Astrocyte of the cerebellum (primary cell): ENCODE data around the gene OR52I2.

ENCODE experiments used
- DNase-seq: peaks from one replicate; pipeline ENCODE4 v3.0.0-alpha.2; 2011; ENCODE audit warnings: low read depth
- H3K4me3 ChIP-seq: 2 replicates; pipeline ENCODE4 v1.5.1; 2011; ENCODE audit warnings: mild to moderate bottlenecking, low read depth, low read length, moderate library complexity
- in situ Hi-C: cut with HindIII; loops from 2 replicates; pipeline ENCODE4 v1.10.0; 2017; ENCODE audit warnings: low sequenced_read_pairs
- TF ChIP-seq, protein P1 (sequence below): IDR thresholded peaks from 2 replicates; pipeline ENCODE4 v1.5.1; 2012; ENCODE audit warnings: low read length, low read depth, moderate library complexity, mild to moderate bottlenecking; ENCODE audit errors: missing control alignments

OR52I2 gene

DNA sequence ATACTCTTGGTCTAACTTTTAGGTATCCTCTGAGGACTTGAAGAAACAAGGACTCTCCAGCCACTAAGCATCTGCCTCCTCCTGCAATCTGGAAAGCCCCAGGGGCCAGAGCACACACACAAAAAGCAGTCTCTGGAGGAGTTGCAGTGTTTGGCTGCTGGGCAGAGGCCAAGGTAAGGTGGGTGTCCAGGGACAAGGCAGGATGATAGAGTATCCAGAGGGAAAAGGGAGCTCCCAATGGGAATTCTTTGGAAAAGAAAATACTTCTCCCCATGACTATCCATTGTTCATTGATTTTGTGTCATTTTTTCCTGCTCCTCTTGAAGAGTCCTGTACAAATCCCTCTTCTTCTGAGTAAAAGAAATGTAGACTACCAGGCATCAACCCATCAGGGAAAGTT lies at the start of gene OR52I2:
Gene OR52I2 (plus strand): TSS at position 301 of the 400 bp plus-strand sequence.
- in situ Hi-C loops: no loop called here
- no peak within 1 kb of the TSS for H3K4me3 ChIP-seq
- TF ChIP-seq, protein P1, sequence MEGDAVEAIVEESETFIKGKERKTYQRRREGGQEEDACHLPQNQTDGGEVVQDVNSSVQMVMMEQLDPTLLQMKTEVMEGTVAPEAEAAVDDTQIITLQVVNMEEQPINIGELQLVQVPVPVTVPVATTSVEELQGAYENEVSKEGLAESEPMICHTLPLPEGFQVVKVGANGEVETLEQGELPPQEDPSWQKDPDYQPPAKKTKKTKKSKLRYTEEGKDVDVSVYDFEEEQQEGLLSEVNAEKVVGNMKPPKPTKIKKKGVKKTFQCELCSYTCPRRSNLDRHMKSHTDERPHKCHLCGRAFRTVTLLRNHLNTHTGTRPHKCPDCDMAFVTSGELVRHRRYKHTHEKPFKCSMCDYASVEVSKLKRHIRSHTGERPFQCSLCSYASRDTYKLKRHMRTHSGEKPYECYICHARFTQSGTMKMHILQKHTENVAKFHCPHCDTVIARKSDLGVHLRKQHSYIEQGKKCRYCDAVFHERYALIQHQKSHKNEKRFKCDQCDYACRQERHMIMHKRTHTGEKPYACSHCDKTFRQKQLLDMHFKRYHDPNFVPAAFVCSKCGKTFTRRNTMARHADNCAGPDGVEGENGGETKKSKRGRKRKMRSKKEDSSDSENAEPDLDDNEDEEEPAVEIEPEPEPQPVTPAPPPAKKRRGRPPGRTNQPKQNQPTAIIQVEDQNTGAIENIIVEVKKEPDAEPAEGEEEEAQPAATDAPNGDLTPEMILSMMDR: no peak
- no peak for DNase-seq

GRCh38 chr11:4539603-4540219 lies 41.8 kb upstream of the OR52I2 start:
- TF ChIP-seq, protein P1: peak; percentile 76
- H3K4me3 ChIP-seq: no peak overlapping the region
- in situ Hi-C loops: no loop called here
- no peak for DNase-seq

- in situ Hi-C loops: no loop called here
- no peak for DNase-seq
- TF ChIP-seq, protein P1: no peak
- no peak overlapping the region for H3K4me3 ChIP-seq
These were observed 40.5 kb upstream of the OR52I2 start for GRCh38 chr11:4541071-4541470.

DNA sequence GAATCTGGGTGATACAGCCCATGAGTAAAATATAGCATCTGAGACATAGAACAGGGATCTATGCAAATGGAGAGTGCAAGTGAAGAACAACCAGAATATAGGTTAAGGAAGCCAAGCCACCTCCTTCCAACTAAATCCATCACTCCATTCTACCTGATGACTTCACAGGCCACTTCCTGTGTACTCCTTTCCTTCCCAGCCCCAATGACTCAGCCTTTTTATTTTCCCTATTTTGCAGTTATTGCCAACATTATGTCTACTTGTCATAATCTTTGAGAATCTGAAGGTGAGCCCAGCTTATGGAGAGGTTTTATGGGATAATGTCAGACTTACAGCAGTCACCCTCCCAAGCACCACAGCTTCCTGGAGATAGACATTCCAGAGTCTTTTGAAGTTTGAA lies 38.0 kb upstream of the OR52I2 start:
- no peak for DNase-seq
- H3K4me3 ChIP-seq: no peak overlapping the region
- TF ChIP-seq, protein P1: no peak
- in situ Hi-C loops: no loop called here

DNA sequence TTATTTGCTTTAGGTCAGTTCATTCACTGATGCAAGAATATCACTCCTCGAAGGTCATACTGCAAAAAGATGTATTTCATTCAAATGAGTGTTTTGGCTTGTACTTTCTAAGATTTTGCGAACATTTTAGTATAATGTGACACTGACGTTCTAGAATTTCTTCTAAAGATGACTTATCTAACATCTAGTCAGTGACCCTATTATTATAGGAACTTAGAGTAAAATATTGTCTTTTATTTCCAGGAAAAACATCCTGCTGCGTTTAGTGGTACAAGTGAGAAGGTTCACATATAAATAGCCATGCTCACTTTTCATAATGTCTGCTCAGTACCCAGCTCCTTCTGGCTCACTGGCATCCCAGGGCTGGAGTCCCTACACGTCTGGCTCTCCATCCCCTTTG lies 36.7 kb upstream of the OR52I2 start, which contains the start of gene OR52M1:
Gene OR52M1 (plus strand): TSS at position 301 of the 400 bp plus-strand sequence. CDS start 0 bp downstream, at position 301.
- TF ChIP-seq, protein P1: no peak
- no peak within 1 kb of the TSS for H3K4me3 ChIP-seq
- in situ Hi-C loops: no loop called here
- DNase-seq: no peak

DNA sequence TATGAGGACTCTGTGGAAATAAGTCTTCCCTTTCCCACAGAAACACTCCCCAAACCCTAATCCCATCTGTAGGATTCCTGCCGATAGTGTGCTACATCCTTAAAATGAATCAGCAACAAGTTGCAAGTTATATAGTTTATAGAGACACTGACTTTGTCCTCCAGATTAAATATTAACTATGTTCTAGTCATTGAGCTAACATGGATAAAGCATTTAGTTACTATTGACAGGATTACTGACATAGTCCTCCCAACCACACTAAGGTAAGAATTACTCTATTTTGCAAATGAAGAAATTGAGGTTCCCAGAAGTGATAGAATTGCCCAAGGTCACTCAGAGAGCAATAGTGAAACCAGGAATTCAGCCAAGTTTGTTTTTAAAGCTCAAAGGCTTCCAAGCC lies 34.7 kb upstream of the OR52I2 start:
- TF ChIP-seq, protein P1: no peak
- no peak for DNase-seq
- in situ Hi-C loops: no loop called here

More for the DNA sequence above, 34.7 kb upstream of the OR52I2 start:
- H3K4me3 ChIP-seq: no peak overlapping the region
